H1 (cell line): ENCODE results near the gene OVCH1. TPM values are rescaled to one million over a fixed set of nuclear protein-coding genes. Genes with fewer than 3 reads are reported as not detected.

Source experiments
- CTCF ChIA-PET: fragments of 300-600 bp; sonication (Branson Sonifier 250); formaldehyde crosslinking; loops from one replicate; lab custom pipeline; 2021; ENCODE audit not compliant: partially characterized antibody; lab: Charles Lee
- POLR2A ChIA-PET: fragments of 300-600 bp; sonication (Branson Sonifier 250); formaldehyde crosslinking; loops from one replicate; lab custom pipeline; 2021; ENCODE audit warnings: inconsistent platforms; ENCODE audit not compliant: partially characterized antibody; lab: Charles Lee
- DNase-seq, 2 experiments: peaks; one replicate each; pipeline versions ENCODE4 v3.0.0 to v3.0.0-alpha.2; 2010 to 2022; ENCODE audit warnings: low spot score in 2 of 2, low read depth in 1 of 2, mixed read lengths in 1 of 2
- FAIRE-seq: peaks from 2 replicates; lab custom pipeline; 2011; peaks lifted over from hg19 to GRCh38; lab: Jason Lieb, UNC
- H2AFZ ChIP-seq: 2 replicates; pipeline ENCODE4 v1.8.1; 2012; ENCODE audit warnings: low read length, inconsistent platforms
- H2AK5ac ChIP-seq: 2 replicates; pipeline ENCODE4 v1.6.1; 2013; ENCODE audit warnings: low read depth, low read length
- H2BK120ac ChIP-seq: replicated peaks from 2 replicates; pipeline ENCODE3; 2013; ENCODE audit warnings: low read depth, low read length, inconsistent platforms
- H2BK12ac ChIP-seq: 2 replicates; pipeline ENCODE4 v1.6.1; 2013; ENCODE audit warnings: low read depth, low read length
- H2BK15ac ChIP-seq: 2 replicates; pipeline ENCODE4 v1.6.1; 2013; ENCODE audit warnings: low read length
- H2BK20ac ChIP-seq: 2 replicates; pipeline ENCODE4 v1.6.1; 2013; ENCODE audit warnings: low read length
- H2BK5ac ChIP-seq: 2 replicates; pipeline ENCODE4 v1.6.1; 2013; ENCODE audit warnings: low read depth, low read length
- H3K14ac ChIP-seq: 2 replicates; pipeline ENCODE4 v1.6.1; 2013; ENCODE audit warnings: inconsistent platforms; ENCODE audit not compliant: insufficient read length
- H3K18ac ChIP-seq: 2 replicates; pipeline ENCODE4 v1.6.1; 2013; ENCODE audit warnings: low read length; ENCODE audit errors: extremely low read depth
- H3K23ac ChIP-seq: 2 replicates; pipeline ENCODE4 v1.6.1; 2013; ENCODE audit warnings: inconsistent platforms; ENCODE audit not compliant: insufficient read length
- H3K23me2 ChIP-seq: 2 replicates; pipeline ENCODE4 v1.6.1; 2013; ENCODE audit warnings: low read depth, low read length
- H3K27ac ChIP-seq: 2 replicates; pipeline ENCODE4 v1.6.1; 2011; ENCODE audit warnings: low read depth, low read length, inconsistent platforms
- H3K27me3 ChIP-seq, 4 experiments: replicated peaks in 1 of 4; 1 replicate in 1 of 4; 2 replicates in 3 of 4; pipeline versions ENCODE4 v1.6.1 to v1.8.1; 2011 to 2013; ENCODE audit warnings: low read length in 3 of 4, mild to moderate bottlenecking in 3 of 4, inconsistent platforms in 2 of 4, mixed read lengths in 2 of 4, moderate library complexity in 1 of 4; ENCODE audit not compliant: control insufficient read depth in 3 of 4, insufficient read depth in 3 of 4; ENCODE audit errors: extremely low read depth in 1 of 4
- H3K36me3 ChIP-seq, 4 experiments: 2 replicates each; pipeline versions ENCODE4 v1.6.1 to v1.8.1; 2011 to 2013; ENCODE audit warnings: mild to moderate bottlenecking in 4 of 4, low read length in 3 of 4, moderate library complexity in 2 of 4, control low read depth in 1 of 4, inconsistent platforms in 1 of 4; ENCODE audit not compliant: insufficient read depth in 4 of 4, control insufficient read depth in 2 of 4
- H3K4ac ChIP-seq: replicated peaks from 2 replicates; pipeline ENCODE3; 2013; ENCODE audit warnings: low read length, low read depth, mixed read lengths, inconsistent platforms; ENCODE audit not compliant: insufficient read length
- H3K4me1 ChIP-seq, 4 experiments: replicated peaks in 1 of 4; 1 replicate in 1 of 4; 2 replicates in 3 of 4; pipeline versions ENCODE4 v1.6.1 to v1.8.1; 2011 to 2013; ENCODE audit warnings: low read length in 3 of 4, inconsistent platforms in 2 of 4, mixed read lengths in 1 of 4; ENCODE audit not compliant: insufficient read depth in 4 of 4, control insufficient read depth in 3 of 4
- H3K4me2 ChIP-seq, 2 experiments: 2 replicates each; pipeline versions ENCODE4 v1.6.1 to v1.8.1; 2011 to 2013; ENCODE audit warnings: low read depth in 2 of 2, low read length in 2 of 2, control low read depth in 1 of 2, inconsistent platforms in 1 of 2, mild to moderate bottlenecking in 1 of 2; ENCODE audit not compliant: insufficient read depth in 1 of 2
- H3K4me3 ChIP-seq, 4 experiments: fragments of 200-600, 300-600 bp in 1 of 4; sonication (generic), shearing (Covaris generic), sonication (Bioruptor Twin) in 1 of 4; 2 replicates each; pipeline versions ENCODE4 v1.5.1 to v1.8.1; 2011 to 2016; ENCODE audit warnings: low read length in 4 of 4, low read depth in 3 of 4, control low read depth in 2 of 4, inconsistent platforms in 2 of 4, mild to moderate bottlenecking in 2 of 4, mixed read lengths in 1 of 4, moderate library complexity in 1 of 4; ENCODE audit not compliant: insufficient read depth in 2 of 4; ENCODE audit errors: extremely low read depth in 1 of 4
- H3K56ac ChIP-seq: replicated peaks from 2 replicates; pipeline ENCODE3; 2013; ENCODE audit warnings: low read depth, mild to moderate bottlenecking, mixed read lengths, low read length, inconsistent platforms; ENCODE audit not compliant: insufficient read length
- H3K79me1 ChIP-seq: 2 replicates; pipeline ENCODE4 v1.6.1; 2013; ENCODE audit warnings: low read depth, low read length, control low read depth
- H3K79me2 ChIP-seq, 2 experiments: 2 replicates each; pipeline versions ENCODE4 v1.6.1 to v1.8.1; 2012 to 2013; ENCODE audit warnings: low read length in 2 of 2, mild to moderate bottlenecking in 2 of 2, inconsistent platforms in 1 of 2; ENCODE audit not compliant: insufficient read depth in 2 of 2, control insufficient read depth in 1 of 2
- H3K9ac ChIP-seq, 4 experiments: replicated peaks in 1 of 4; 1 replicate in 1 of 4; 2 replicates in 3 of 4; pipeline versions ENCODE4 v1.6.1 to v1.8.1; 2011 to 2013; ENCODE audit warnings: low read depth in 3 of 4, low read length in 3 of 4, control low read depth in 2 of 4, mild to moderate bottlenecking in 2 of 4, moderate library complexity in 2 of 4, inconsistent platforms in 1 of 4; ENCODE audit errors: extremely low read depth in 1 of 4
- H3K9me3 ChIP-seq, 2 experiments: 2 replicates each; pipeline versions ENCODE4 v1.6.1 to v1.8.1; 2012 to 2013; ENCODE audit warnings: mild to moderate bottlenecking in 2 of 2, moderate library complexity in 2 of 2, control low read depth in 1 of 2, inconsistent platforms in 1 of 2, low read depth in 1 of 2, low read length in 1 of 2, mixed read lengths in 1 of 2; ENCODE audit not compliant: insufficient read depth in 2 of 2
- H4K20me1 ChIP-seq, 2 experiments: replicated peaks in 1 of 2; 2 replicates each; pipeline versions ENCODE3 to v1.8.1; 2011 to 2013; ENCODE audit warnings: inconsistent platforms in 2 of 2, low read length in 2 of 2, mild to moderate bottlenecking in 1 of 2; ENCODE audit not compliant: insufficient read depth in 2 of 2, control insufficient read depth in 1 of 2
- H4K5ac ChIP-seq: 2 replicates; pipeline ENCODE4 v1.6.1; 2013; ENCODE audit warnings: low read length, low read depth, mixed read lengths, inconsistent platforms; ENCODE audit not compliant: insufficient read length
- H4K8ac ChIP-seq: 2 replicates; pipeline ENCODE4 v1.8.0; 2013; ENCODE audit warnings: mild to moderate bottlenecking, moderate library complexity, low read length, inconsistent platforms; ENCODE audit not compliant: insufficient read depth; ENCODE audit errors: extremely low read depth
- H4K91ac ChIP-seq: replicated peaks from 2 replicates; pipeline ENCODE3; 2013; ENCODE audit warnings: low read length, mixed read lengths, inconsistent platforms; ENCODE audit not compliant: insufficient read length
- BACH1 ChIP-seq: IDR thresholded peaks from 2 replicates; pipeline ENCODE4 v1.6.1; 2012; ENCODE audit warnings: low read length, improper control_type of control experiment
- CBX8 ChIP-seq: fragments of 300-800, 300-1000 bp; sonication (generic); IDR thresholded peaks from 2 replicates; pipeline ENCODE4 v1.7.1; 2016; ENCODE audit warnings: low read depth, low read length, borderline replicate concordance
- CREB1 ChIP-seq: IDR thresholded peaks from 2 replicates; pipeline ENCODE4 v1.6.1; 2012; ENCODE audit warnings: inconsistent platforms
- EP300 ChIP-seq, 2 experiments: IDR thresholded peaks; 1 replicate in 1 of 2; 2 replicates in 1 of 2; pipeline ENCODE4 v1.6.1; 2011 to 2012; ENCODE audit warnings: low read depth in 2 of 2, low read length in 2 of 2, mild to moderate bottlenecking in 2 of 2, borderline replicate concordance in 1 of 2, inconsistent platforms in 1 of 2, moderate library complexity in 1 of 2
- KDM5A ChIP-seq: fragments of 200-600 bp; IDR thresholded peaks from 2 replicates; pipeline ENCODE4 v1.7.1; 2012; ENCODE audit warnings: mild to moderate bottlenecking, low read length, inconsistent platforms, mixed read lengths
- MAFK ChIP-seq: IDR thresholded peaks from 2 replicates; pipeline ENCODE4 v1.6.1; 2012; ENCODE audit warnings: low read depth, mild to moderate bottlenecking, improper control_type of control experiment, low read length
- PHF8 ChIP-seq: fragments of 200-600 bp; sonication (generic); conservative IDR thresholded peaks from 2 replicates; pipeline ENCODE4 v1.7.1; 2012; ENCODE audit warnings: low read depth, mild to moderate bottlenecking, inconsistent platforms, low read length, moderate library complexity
- SIRT6 ChIP-seq: IDR thresholded peaks from one replicate; pipeline ENCODE4 v1.7.1; 2012; ENCODE audit warnings: low read length, inconsistent platforms
- SP1 ChIP-seq: IDR thresholded peaks from 2 replicates; pipeline ENCODE4 v1.6.1; 2011; ENCODE audit warnings: low read depth, low read length
- TAF7 ChIP-seq: optimal IDR thresholded peaks from 2 replicates; pipeline ENCODE3; 2011; ENCODE audit warnings: low read depth, mild to moderate bottlenecking, inconsistent platforms, low read length, moderate library complexity, borderline replicate concordance
- ZNF274 ChIP-seq: IDR thresholded peaks from 2 replicates; pipeline ENCODE4 v1.7.0; 2012; ENCODE audit warnings: low read length, borderline replicate concordance; ENCODE audit errors: extremely low read depth
- polyA plus RNA-seq, 7 experiments: library from polyadenylated mRNA; depleted of rRNA in 3 of 7; stranded (reverse) in 5 of 7; unstranded in 2 of 7; fragments of >200 nt in 5 of 7; fragments of 200-250 nt in 2 of 7; gene quantifications; 1 replicate in 5 of 7; 2 replicates in 1 of 7; 4 replicates in 1 of 7; pipeline versions ENCODE4 v1.2.1 to v1.2.3, GENCODE V29; 2011 to 2013; ENCODE audit warnings: missing spikeins in 2 of 7, mixed read lengths in 2 of 7
- total RNA-seq: library from RNA; stranded (reverse); fragmentation: NEBNext Ultra II Directional; extraction: Animal tissue kit (Norgen Biotek cat#: 25700); gene quantifications from 2 replicates; pipeline ENCODE4 v1.2.1, GENCODE V29; 2021
- TF ChIP-seq, protein P1 (sequence below): IDR thresholded peaks from 2 replicates; pipeline ENCODE4 v1.6.1; 2012; ENCODE audit warnings: inconsistent platforms
- TF ChIP-seq, protein P2 (sequence below): IDR thresholded peaks from 2 replicates; pipeline ENCODE4 v1.6.1; 2011; ENCODE audit warnings: low read depth, mild to moderate bottlenecking, low read length; ENCODE audit not compliant: insufficient read depth

OVCH1 gene
- total and polyA plus RNA-seq, 2 of the 8 experiments (the other 6 are each of a cell fraction or from before 2014, with no cell fraction given), result 0.07 TPM; not detected in 1

DNA sequence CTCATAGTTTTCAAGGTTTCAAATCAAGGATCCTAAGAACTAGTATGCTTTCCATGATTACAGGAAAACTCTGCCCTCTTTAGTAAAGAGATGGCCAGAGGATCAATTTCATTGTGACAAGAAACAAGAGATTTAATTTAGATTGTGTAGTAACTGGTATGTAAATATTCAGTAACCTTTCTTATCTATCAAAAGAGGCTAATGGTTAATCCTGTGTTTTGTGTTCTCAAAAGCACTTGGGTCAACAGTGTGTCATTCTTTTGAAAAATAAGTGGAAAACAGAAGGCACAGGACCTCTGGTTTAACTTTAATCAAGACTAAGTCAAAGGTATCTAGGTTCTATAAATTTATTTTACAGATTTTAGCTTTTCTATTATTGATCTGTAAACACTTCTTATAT lies 59.9 kb downstream of the OVCH1 start:
- no peak overlapping the region for H2BK5ac ChIP-seq
- H2BK20ac ChIP-seq, result no peak overlapping the region
- no peak overlapping the region for H3K9ac ChIP-seq
- no peak overlapping the region for H3K56ac ChIP-seq
- no peaks in the 10 kb centered on the region for H3K27me3 ChIP-seq
- H2BK12ac ChIP-seq, result no peak overlapping the region
- H3K4me3 ChIP-seq, result no peak overlapping the region
- H4K91ac ChIP-seq, result no peak overlapping the region
- no peak overlapping the region for H3K27ac ChIP-seq
- ChIA-PET POLR2A (interaction anchor here (0.7 kb wide), 1 partner anchor 752 kb away, joined by 3 read pairs; no protein-coding TSS in a partner anchor), CTCF (interaction anchor here (1.9 kb wide), 1 partner anchor 10 kb away, joined by 7 read pairs; no protein-coding TSS in a partner anchor)
- H3K23ac ChIP-seq, result no peak overlapping the region
- peaks cover 0 to 4% of the 10 kb centered on the region in 2 experiments; a peak in 1 of 4 replicates for H3K9me3 ChIP-seq
- no peak overlapping the region for H4K5ac ChIP-seq
- DNase-seq (no peak), FAIRE-seq (no peak)
- H2BK15ac ChIP-seq, result no peak overlapping the region
- no peak overlapping the region for H2BK120ac ChIP-seq
- H3K14ac ChIP-seq, result no peak overlapping the region
- H3K4me2 ChIP-seq, result no peak overlapping the region
- no peaks in the 10 kb centered on the region for H3K79me2 ChIP-seq
- H2AK5ac ChIP-seq, result no peak overlapping the region
- no peaks in the 10 kb centered on the region for H4K20me1 ChIP-seq
- H2AFZ ChIP-seq, result no peak overlapping the region
- H3K79me1 ChIP-seq, result no peaks in the 10 kb centered on the region
- H3K18ac ChIP-seq, result no peak overlapping the region
- H3K4me1 ChIP-seq, result no peaks in the 10 kb centered on the region
- no peaks in the 10 kb centered on the region for H3K23me2 ChIP-seq
- H3K4ac ChIP-seq, result no peak overlapping the region
- H4K8ac ChIP-seq, result no peak overlapping the region
- H3K36me3 ChIP-seq, result no peaks in the 10 kb centered on the region
- TF ChIP-seq PHF8 (no peak), SP1 (no peak), MAFK (no peak), SIRT6 (no peak), BACH1 (no peak), TAF7 (no peak), EP300 (IDR thresholded peaks at IDR 0.05; ENCODE audit: borderline replicate concordance in 1 of 2, low read depth in 2 of 2, low read length in 2 of 2) (no peak), CREB1 (no peak), CBX8 (no peak), KDM5A (no peak), ZNF274 (no peak)
- TF ChIP-seq, protein P1, sequence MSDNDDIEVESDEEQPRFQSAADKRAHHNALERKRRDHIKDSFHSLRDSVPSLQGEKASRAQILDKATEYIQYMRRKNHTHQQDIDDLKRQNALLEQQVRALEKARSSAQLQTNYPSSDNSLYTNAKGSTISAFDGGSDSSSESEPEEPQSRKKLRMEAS, result no peak
- TF ChIP-seq, protein P2, sequence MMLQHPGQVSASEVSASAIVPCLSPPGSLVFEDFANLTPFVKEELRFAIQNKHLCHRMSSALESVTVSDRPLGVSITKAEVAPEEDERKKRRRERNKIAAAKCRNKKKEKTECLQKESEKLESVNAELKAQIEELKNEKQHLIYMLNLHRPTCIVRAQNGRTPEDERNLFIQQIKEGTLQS, result no peak
